NB4 (cell line): Measurements from ENCODE around the gene HSPB6.

ENCODE experiments used
- MYC ChIP-seq: IDR thresholded peaks from 2 replicates; pipeline ENCODE4 v1.6.1; 2011; ENCODE audit warnings: low read depth, low read length
- TF ChIP-seq, protein P1 (sequence below): IDR thresholded peaks from one replicate; pipeline ENCODE4 v1.5.1; 2012; ENCODE audit warnings: low read depth, low read length

DNA sequence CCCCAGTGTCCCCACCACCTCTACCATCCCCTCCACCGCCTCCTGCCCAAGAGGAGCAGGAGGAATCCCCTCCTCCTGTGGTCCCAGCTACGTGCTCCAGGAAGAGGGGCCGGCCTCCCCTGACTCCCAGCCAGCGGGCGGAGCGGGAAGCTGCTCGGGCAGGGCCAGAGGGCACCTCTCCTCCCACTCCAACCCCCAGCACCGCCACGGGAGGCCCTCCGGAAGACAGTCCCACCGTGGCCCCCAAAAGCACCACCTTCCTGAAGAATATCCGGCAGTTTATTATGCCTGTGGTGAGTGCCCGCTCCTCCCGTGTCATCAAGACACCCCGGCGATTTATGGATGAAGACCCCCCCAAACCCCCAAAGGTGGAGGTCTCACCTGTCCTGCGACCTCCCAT lies 36.2 kb downstream of the HSPB6 start:
- TF ChIP-seq, protein P1, sequence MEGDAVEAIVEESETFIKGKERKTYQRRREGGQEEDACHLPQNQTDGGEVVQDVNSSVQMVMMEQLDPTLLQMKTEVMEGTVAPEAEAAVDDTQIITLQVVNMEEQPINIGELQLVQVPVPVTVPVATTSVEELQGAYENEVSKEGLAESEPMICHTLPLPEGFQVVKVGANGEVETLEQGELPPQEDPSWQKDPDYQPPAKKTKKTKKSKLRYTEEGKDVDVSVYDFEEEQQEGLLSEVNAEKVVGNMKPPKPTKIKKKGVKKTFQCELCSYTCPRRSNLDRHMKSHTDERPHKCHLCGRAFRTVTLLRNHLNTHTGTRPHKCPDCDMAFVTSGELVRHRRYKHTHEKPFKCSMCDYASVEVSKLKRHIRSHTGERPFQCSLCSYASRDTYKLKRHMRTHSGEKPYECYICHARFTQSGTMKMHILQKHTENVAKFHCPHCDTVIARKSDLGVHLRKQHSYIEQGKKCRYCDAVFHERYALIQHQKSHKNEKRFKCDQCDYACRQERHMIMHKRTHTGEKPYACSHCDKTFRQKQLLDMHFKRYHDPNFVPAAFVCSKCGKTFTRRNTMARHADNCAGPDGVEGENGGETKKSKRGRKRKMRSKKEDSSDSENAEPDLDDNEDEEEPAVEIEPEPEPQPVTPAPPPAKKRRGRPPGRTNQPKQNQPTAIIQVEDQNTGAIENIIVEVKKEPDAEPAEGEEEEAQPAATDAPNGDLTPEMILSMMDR, result no peak
- no peak for TF ChIP-seq MYC
